Loucy (cell line): ENCODE measurements around the gene SIRT7.

Experiments
- H2AFZ ChIP-seq: fragments of 200-600 bp; sonication (generic); 2 replicates; pipeline ENCODE4 v1.6.0; 2016; ENCODE audit warnings: antibody characterized with exemption, mild to moderate bottlenecking, low read length, moderate library complexity
- H3F3A ChIP-seq: fragments of 200-600 bp; 2 replicates; pipeline ENCODE4 v1.6.0; 2016; ENCODE audit warnings: antibody characterized with exemption, low read depth, mild to moderate bottlenecking
- H3K27me3 ChIP-seq: fragments of 200-600 bp; sonication (generic); 2 replicates; pipeline ENCODE4 v1.6.1; 2014; ENCODE audit warnings: low read length, mild to moderate bottlenecking; ENCODE audit not compliant: insufficient read depth, poor library complexity, severe bottlenecking
- H3K36me3 ChIP-seq: fragments of 200-600 bp; sonication (generic); 2 replicates; pipeline ENCODE4 v1.6.1; 2016; ENCODE audit warnings: low read length; ENCODE audit not compliant: insufficient read depth
- H3K4me1 ChIP-seq: fragments of 200-600 bp; sonication (generic); 2 replicates; pipeline ENCODE4 v1.5.1; 2014; ENCODE audit warnings: low read length, mild to moderate bottlenecking; ENCODE audit not compliant: insufficient read depth, poor library complexity, severe bottlenecking
- H3K4me2 ChIP-seq: fragments of 200-600 bp; sonication (generic); 2 replicates; pipeline ENCODE4 v1.6.0; 2014; ENCODE audit warnings: antibody characterized with exemption, low read length, low read depth, mild to moderate bottlenecking; ENCODE audit not compliant: poor library complexity, severe bottlenecking
- H3K4me3 ChIP-seq: fragments of 200-600 bp; sonication (generic); 2 replicates; pipeline ENCODE4 v1.5.1; 2014; ENCODE audit warnings: low read length, mild to moderate bottlenecking, mixed read lengths; ENCODE audit not compliant: poor library complexity, severe bottlenecking
- H3K79me2 ChIP-seq: fragments of 200-600 bp; sonication (generic); 2 replicates; pipeline ENCODE4 v1.6.1; 2014; ENCODE audit warnings: low read length; ENCODE audit not compliant: insufficient read depth
- H3K9ac ChIP-seq: fragments of 200-600 bp; sonication (generic); 2 replicates; pipeline ENCODE4 v1.6.0; 2014; ENCODE audit warnings: mild to moderate bottlenecking, low read depth, low read length, moderate library complexity; ENCODE audit not compliant: poor library complexity, severe bottlenecking
- H3K9me2 ChIP-seq: fragments of 200-600 bp; sonication (generic); replicated peaks from 2 replicates; pipeline ENCODE4 v1.6.1; 2016; ENCODE audit warnings: low read depth, low read length, mixed read lengths
- H3K9me3 ChIP-seq: fragments of 200-600 bp; sonication (generic); 2 replicates; pipeline ENCODE4 v1.6.1; 2014; ENCODE audit warnings: mild to moderate bottlenecking, antibody characterized with exemption, low read length, low read depth; ENCODE audit not compliant: insufficient read depth
- H4K20me1 ChIP-seq: fragments of 200-600 bp; sonication (generic); 2 replicates; pipeline ENCODE4 v1.6.0; 2014; ENCODE audit warnings: antibody characterized with exemption, low read length, mild to moderate bottlenecking; ENCODE audit not compliant: insufficient read depth, poor library complexity, severe bottlenecking
- EZH2phosphoT487 ChIP-seq: fragments of 200-600 bp; IDR thresholded peaks from 2 replicates; pipeline ENCODE4 v1.6.1; 2018; ENCODE audit warnings: antibody characterized with exemption, mild to moderate bottlenecking, moderate library complexity, borderline replicate concordance
- TF ChIP-seq, protein P1 (sequence below): fragments of 200-600 bp; sonication (generic); conservative IDR thresholded peaks from 2 replicates; pipeline ENCODE4 v1.5.1; 2014; ENCODE audit warnings: mild to moderate bottlenecking, antibody characterized with exemption, low read length

The SIRT7 gene

DNA sequence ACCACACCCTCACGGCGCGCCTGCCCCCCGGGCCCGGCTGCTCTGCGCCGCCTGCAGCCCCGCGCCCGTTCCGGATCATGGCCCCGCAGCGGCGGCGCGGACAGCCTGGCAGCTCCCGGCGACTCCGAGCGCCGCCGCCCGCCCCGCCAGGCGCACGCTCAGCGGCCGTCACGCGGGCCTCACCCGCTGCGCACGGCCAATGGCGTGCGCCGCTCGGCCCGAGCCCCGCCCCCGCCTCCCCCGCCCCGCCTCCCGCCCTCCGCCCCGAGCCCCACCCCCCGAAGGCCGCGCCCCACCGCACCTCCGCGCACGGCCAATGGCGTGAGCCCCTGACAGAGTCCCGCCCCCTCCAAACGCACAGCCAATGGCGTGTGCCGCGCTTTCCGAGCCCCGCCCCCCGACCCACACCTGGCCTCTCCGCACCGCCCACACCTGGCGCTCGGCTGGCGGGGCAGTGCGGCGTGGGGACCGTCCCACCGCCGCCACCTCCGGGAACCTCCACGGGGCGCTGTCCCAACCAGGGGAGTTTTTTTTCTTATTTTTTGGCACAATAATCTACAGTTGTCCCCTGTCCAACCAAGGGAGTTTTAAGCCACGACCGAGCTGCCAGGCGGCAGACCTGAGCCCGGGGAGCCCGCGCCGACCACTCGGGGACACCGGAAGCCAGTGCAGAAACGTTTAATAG lies 6.6 kb downstream of the SIRT7 start, which contains the start of gene PCYT2:
Gene PCYT2 (minus strand): TSS at position 123 of the 685 bp plus-strand sequence. CDS start 44 bp downstream, at position 79.
- Histone ChIP-seq H3K79me2 (peaks cover 38% of the 10 kb centered on the region), H3K4me1 (peaks cover 14% of the 10 kb centered on the region), H3K9ac (peak within 1 kb of the TSS; percentile 88), H4K20me1 (peaks cover 28% of the 10 kb centered on the region), H3K27me3 (no peaks in the 10 kb centered on the region), H2AFZ (peak within 1 kb of the TSS; percentile 68; the same call in 1 of the 2 replicates), H3K4me3 (peak within 1 kb of the TSS; percentile 87), H3K9me3 (no peaks in the 10 kb centered on the region), H3K36me3 (peaks cover 25% of the 10 kb centered on the region; the same call in 1 of the 2 replicates), H3K4me2 (peak within 1 kb of the TSS; percentile 91), H3F3A (no peaks in the 10 kb centered on the region), H3K9me2 (no peaks in the 10 kb centered on the region)
- TF ChIP-seq EZH2phosphoT487, result no peak
- TF ChIP-seq, protein P1, sequence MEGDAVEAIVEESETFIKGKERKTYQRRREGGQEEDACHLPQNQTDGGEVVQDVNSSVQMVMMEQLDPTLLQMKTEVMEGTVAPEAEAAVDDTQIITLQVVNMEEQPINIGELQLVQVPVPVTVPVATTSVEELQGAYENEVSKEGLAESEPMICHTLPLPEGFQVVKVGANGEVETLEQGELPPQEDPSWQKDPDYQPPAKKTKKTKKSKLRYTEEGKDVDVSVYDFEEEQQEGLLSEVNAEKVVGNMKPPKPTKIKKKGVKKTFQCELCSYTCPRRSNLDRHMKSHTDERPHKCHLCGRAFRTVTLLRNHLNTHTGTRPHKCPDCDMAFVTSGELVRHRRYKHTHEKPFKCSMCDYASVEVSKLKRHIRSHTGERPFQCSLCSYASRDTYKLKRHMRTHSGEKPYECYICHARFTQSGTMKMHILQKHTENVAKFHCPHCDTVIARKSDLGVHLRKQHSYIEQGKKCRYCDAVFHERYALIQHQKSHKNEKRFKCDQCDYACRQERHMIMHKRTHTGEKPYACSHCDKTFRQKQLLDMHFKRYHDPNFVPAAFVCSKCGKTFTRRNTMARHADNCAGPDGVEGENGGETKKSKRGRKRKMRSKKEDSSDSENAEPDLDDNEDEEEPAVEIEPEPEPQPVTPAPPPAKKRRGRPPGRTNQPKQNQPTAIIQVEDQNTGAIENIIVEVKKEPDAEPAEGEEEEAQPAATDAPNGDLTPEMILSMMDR, result no peak

DNA sequence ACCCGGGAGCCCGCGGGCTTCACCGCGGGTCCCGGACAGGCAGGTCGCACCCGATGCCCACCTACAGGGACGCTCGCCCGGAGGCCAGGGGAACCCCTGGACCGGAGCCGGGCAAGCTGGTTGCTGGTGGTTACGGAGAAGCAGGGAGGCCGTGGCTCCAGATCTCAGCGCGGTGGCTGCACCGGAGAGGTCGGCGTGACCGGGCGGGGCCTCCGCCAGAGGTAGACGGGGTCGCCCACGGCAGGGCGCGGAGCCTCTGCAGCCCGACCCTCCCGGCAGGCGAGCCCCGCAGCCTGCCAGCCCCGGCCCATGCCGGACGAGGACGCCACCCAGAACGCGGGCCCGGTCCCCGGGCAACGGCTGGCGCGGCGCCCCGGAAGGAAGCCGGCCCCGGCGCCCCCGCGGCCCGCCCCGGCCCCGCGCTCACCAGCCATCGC lies 7.1 kb downstream of the SIRT7 start:
- Histone ChIP-seq H3K9ac (peak overlapping the region; percentile 88), H3K79me2 (peaks cover 33% of the 10 kb centered on the region), H3K4me2 (peak overlapping the region; percentile 91), H3K4me1 (peaks cover 14% of the 10 kb centered on the region), H4K20me1 (peaks cover 26% of the 10 kb centered on the region), H2AFZ (peak overlapping the region; percentile 68; the same call in 1 of the 2 replicates), H3K9me3 (no peaks in the 10 kb centered on the region), H3K9me2 (no peaks in the 10 kb centered on the region), H3K36me3 (peaks cover 25% of the 10 kb centered on the region; the same call in 1 of the 2 replicates), H3K4me3 (peak overlapping the region; percentile 87), H3F3A (no peaks in the 10 kb centered on the region), H3K27me3 (no peaks in the 10 kb centered on the region)
- TF ChIP-seq EZH2phosphoT487, result no peak
- TF ChIP-seq, protein P1, result no peak

GRCh38 chr17:81909966-81910839 lies 7.8 kb downstream of the SIRT7 start:
- Histone ChIP-seq H3K27me3 (no peaks in the 10 kb centered on the region), H4K20me1 (peaks cover 19% of the 10 kb centered on the region), H3K36me3 (peaks cover 23% of the 10 kb centered on the region; the same call in 1 of the 2 replicates), H3K9me3 (no peaks in the 10 kb centered on the region), H2AFZ (peak overlapping the region; percentile 68; the same call in 1 of the 2 replicates), H3K9me2 (no peaks in the 10 kb centered on the region), H3K79me2 (peaks cover 26% of the 10 kb centered on the region), H3K4me1 (peaks cover 14% of the 10 kb centered on the region), H3K4me2 (peak overlapping the region; percentile 91), H3K9ac (peak overlapping the region; percentile 88), H3F3A (no peaks in the 10 kb centered on the region), H3K4me3 (peak overlapping the region; percentile 87)
- TF ChIP-seq, protein P1, result no peak
- no peak for TF ChIP-seq EZH2phosphoT487
